NCI-H1048 (cell line): ENCODE data around the gene ADRA2C.

ENCODE experiments used
- DNase-seq: peaks from one replicate; lab custom pipeline; 2025; lab: John Stamatoyannopoulos, UW

Gene ADRA2C

DNA sequence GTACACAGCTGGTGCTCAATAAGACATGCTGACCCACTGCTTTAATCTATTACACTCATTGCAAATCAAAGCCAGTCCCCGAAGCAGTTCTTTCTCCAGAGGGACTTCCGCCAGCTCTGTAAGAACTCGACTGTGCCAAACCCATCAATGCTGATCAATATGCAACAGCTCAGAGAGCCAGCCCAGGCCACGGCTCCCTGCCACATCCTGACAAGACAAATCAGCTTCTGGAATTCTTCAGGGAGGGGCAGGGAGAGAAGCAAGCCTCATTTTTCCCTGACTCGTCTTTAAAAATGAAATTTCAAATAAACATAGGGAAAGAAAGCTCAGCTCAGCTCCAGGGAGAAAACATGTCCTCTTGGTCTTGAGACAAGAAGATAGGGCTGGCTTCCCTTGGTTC is 5.3 kb upstream of the ADRA2C start:
- DNase-seq = no peak

DNA sequence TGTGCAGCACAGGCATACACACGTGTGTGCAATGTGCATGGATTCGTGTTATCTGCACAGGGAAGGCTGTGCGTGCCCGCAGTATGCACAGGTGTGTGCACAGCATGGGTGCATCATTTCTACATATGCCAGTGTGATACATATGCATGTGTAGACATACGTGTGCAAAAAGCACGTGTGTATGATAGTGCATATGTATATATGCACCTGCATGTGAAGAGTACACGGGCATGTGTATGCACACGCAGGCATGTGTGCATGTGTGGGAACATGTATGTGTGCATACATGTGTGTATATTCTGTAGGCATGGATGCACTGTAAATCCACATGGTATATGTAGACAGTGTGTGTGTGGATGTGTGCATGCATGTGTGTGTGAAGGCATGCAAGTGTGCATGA is 3.9 kb upstream of the ADRA2C start:
- DNase-seq = no peak

- DNase-seq = no peak
Measured at GRCh38 chr4:3762753-3763549, 3.2 kb upstream of the ADRA2C start.

DNA sequence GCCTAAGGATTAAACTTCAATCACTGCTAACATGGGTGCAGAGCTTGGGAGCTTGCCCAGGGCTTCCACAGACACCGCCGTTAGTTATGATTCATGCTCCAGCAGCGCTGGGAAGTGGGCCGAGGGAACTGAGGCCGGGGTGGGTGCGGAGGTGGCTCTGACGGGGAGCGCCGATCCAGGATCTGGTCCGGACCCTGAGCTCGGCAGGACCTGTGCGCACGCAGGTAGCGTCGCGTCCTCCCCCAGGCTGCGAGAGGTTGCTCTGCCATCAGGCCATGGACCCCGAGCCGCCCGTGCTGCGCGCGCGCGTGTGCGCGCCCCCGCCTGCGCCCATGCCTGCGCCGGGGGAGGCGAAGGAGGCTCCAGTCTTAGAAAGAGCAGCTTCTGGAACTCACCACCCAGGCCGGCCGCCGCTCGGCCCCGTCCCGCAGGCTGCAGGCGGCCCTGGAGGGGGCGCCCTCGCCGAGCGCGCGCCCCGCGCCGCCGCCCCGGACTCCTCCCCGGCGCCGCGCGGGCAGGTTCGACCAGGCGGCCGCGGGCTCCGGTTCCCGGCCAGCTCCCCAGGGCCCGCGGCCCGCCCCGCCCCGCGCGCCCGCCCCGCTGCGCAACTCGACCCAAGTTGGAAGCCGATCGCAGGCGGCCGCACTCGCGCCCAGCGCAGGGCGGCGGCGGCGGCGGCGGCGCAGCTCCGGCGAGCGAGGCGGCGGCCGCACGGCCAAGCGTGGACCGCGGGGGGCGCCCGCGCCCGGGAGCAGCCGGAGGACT is 732 bp upstream of the ADRA2C start:
- no peak for DNase-seq

GRCh38 chr4:3766785-3767569 is 792 bp downstream of the ADRA2C start:
- DNase-seq = no peak

- no peak for DNase-seq
Measured at GRCh38 chr4:3767570-3768288, 1.5 kb downstream of the ADRA2C start.

GRCh38 chr4:3768842-3769641 is 2.9 kb downstream of the ADRA2C start:
- DNase-seq = no peak

GRCh38 chr4:3769642-3770184 is 3.5 kb downstream of the ADRA2C start:
- no peak for DNase-seq

- DNase-seq = no peak
Measured at GRCh38 chr4:3770323-3771163, 4.4 kb downstream of the ADRA2C start.

GRCh38 chr4:3771164-3771809 is 5.1 kb downstream of the ADRA2C start:
- DNase-seq = no peak

DNA sequence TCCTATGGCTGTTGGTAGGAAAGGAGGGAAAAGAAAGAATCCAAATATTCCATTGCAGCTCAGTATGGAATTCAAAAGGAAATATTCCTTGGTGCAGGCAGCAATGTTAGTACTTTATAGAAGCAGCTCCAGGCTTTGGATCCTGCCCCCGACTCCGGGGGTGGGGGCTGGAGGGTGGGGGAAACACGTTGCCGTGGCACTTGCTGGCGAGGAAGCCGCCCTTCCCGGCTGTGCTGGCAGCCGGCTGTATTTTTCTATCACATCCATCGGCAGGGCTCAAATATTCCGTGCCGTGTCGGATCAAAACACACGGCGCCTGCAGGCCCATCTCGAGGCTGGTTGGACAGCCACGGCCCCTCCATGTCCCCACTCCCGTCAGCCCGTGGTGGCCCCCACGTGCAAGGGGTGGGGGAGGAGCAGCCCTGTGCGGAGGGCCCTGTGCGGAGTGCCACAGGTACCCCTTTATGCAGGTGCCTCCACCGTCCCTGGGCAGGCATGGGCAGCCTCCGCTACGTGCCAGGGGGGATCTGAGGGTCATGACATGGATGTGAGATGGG is 5.8 kb downstream of the ADRA2C start:
- no peak for DNase-seq

GRCh38 chr4:3772632-3773031 is 6.4 kb downstream of the ADRA2C start:
- DNase-seq = no peak

DNA sequence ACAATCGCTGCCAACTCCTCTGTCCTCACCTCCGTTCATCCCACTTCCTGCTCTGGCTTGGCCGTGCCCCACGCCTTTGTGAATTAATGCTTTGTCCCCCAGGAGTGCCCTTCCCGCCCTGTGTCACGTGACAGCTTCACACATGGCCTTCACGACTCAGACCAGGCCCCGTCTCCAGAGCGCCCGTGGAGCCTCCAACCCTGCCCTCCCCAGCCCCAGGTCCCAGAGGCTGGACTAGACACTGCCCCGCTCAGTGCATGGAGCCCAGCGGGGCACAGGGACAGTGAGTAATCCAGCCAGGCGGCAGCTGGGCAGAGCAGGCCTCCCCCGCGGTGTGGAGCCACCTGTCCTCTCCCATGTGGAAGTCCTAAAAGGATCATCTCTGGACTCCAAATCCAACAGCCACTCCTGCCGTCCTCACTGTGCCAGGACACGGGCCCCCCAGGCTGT is 7.4 kb downstream of the ADRA2C start:
- no peak for DNase-seq

DNA sequence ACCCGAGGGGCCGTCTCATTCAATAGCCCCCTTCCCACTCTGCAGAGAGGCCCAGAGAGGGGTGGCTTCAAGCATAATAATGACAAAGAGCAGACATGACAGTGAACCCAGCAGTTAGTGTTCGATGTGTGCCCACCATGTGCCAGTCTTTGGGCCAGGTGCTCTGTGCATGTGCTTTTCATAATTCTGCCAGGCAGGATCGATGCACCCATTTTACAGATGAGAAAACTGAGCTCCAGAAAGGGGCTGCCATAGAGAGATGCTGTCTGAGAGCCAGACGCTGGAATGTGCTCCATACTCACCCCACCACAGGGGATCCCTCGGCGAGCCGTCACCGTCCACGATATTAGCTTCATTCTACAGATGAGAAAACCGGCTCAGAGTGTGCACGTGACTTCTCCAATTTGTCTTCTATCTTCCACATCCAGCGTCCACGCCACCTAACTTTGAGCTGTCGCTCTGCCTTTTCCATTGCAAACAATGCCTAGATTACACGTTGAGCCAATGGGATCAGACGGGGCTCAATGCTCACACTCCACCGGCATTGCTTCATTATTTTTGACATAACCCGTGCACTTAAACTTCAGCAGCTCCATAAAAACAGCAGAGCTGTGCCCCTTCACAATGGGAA is 8.2 kb downstream of the ADRA2C start:
- DNase-seq = no peak

- DNase-seq = no peak
Measured at GRCh38 chr4:3775005-3775404, 8.8 kb downstream of the ADRA2C start.

- DNase-seq = no peak
Measured at GRCh38 chr4:3775576-3775975, 9.4 kb downstream of the ADRA2C start.

DNA sequence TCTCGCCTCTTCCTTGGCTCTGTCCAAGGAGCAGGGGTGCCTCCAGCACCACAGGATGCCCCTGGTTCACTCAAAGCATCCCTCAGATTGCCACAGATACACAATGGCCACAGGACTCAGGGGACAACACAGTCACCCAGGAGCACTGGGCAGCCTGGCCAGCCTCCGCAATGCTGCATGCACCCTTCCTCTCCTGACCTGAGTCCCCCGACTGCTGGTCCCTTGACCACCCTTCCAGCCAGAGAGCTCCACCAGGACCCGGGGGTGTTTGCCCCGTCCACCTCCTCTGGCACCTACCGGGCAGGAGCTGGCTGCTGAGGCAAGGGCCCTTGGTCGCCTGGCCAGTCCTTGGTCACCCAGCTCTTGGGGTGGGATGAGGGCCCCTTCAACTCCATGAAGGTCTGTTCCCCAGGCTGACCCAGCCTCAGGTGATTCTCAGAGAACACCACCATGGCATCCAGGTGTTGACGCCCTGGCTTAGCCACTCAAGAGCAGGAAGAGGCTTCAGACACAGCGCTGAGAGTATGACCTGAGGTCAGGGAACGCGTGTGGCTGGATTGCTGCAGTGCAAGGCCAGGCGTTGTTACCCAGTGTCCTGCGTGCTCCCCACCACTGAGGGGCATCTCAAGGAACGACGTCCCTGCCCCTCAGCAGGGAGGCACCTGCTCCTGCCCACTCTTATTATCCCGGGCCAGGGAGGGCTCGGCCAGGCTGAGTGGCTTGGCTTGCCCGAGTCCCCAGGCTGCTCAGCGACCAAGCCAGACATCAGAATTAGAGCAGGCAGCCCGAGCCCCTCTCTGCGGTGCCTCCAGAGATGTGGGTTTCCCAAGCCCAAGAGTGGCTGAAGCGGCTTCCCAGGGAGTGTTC is 10.2 kb downstream of the ADRA2C start:
- no peak for DNase-seq

DNA sequence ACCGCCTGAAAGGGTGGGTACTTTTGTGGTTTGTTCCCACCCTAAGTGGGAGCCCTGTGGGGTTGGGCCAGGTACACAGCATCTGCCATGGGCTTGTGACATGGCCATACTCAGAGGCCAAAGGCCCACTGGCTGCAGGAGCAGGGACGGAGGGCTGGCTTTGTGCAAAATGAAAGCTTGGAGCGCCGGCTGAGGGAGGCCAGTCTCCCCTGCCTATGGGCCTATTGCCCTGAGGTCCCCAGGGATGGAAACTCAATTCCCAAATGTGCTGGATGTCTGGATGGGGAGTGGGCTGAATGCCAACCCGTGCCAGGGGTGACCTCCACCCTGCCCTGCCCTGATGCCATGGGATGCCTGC is 10.8 kb downstream of the ADRA2C start:
- DNase-seq = no peak
